Activated CD8-positive, alpha-beta T cell treated with anti-CD3 and anti-CD28 coated beads, Interleukin-2, amount 10 ng/mL, durations not matched to agents 7 days and 5 days (primary cell): Measurements from ENCODE around the gene SAMD11. TPM values are rescaled to one million over a fixed set of nuclear protein-coding genes. Genes with fewer than 3 reads are reported as not detected.
"Not testable (repeated sequence)": the region's sequence is repeated elsewhere in the genome, so short reads cannot be mapped to it uniquely, and the experiment has no call there.

Experiments used
- ATAC-seq: fragments of 150-1000 bp; cut with Tn5 transposase; one replicate; pipeline ENCODE4 v1.10.0; 2021; ENCODE audit warnings: moderate library complexity
- CTCF ChIA-PET: fragments of 350-600 bp; sonication (Branson Sonifier 250); formaldehyde crosslinking; loops from one replicate; lab custom pipeline; 2021; ENCODE audit warnings: antibody characterized with exemption; lab: Charles Lee
- POLR2A ChIA-PET: fragments of 350-600 bp; sonication (Branson Sonifier 250); formaldehyde crosslinking; loops from one replicate; lab custom pipeline; 2021; ENCODE audit warnings: antibody characterized with exemption; lab: Charles Lee
- DNase-seq: peaks from one replicate; pipeline ENCODE4 v3.0.0-alpha.2; 2020
- H3K27ac Mint-ChIP-seq: one replicate; pipeline ENCODE4 v1.8.0; 2021; ENCODE audit warnings: mild to moderate bottlenecking, mixed read lengths
- H3K27me3 Mint-ChIP-seq: one replicate; pipeline ENCODE4 v1.8.0; 2021; ENCODE audit warnings: low read depth, mixed read lengths
- H3K36me3 Mint-ChIP-seq: one replicate; pipeline ENCODE4 v1.8.0; 2021; ENCODE audit warnings: low read depth, mixed read lengths
- H3K4me1 Mint-ChIP-seq: one replicate; pipeline ENCODE4 v1.8.0; 2021; ENCODE audit warnings: low read depth, mixed read lengths
- H3K4me3 Mint-ChIP-seq: one replicate; pipeline ENCODE4 v1.8.0; 2021; ENCODE audit warnings: mild to moderate bottlenecking, mixed read lengths
- H3K9me3 Mint-ChIP-seq: one replicate; pipeline ENCODE4 v1.8.0; 2022; ENCODE audit warnings: mixed read lengths; ENCODE audit not compliant: insufficient read depth
- total RNA-seq, 2 experiments: library from RNA; stranded (reverse); gene quantifications; one replicate each; pipeline ENCODE4 v1.2.3, GENCODE V29; 2021

Gene SAMD11
- total RNA-seq, 2 experiments from 2014 or later: not detected

GRCh38 chr1:890661-891060 is 33.1 kb upstream of the SAMD11 start:
- CTCF ChIA-PET: interaction anchor here (1.3 kb wide), 1 partner anchor 21 kb away, joined by 3 read pairs; no protein-coding TSS in a partner anchor
- POLR2A ChIA-PET: interaction anchor here (0.6 kb wide), 1 partner anchor 31 kb away, joined by 4 read pairs; no protein-coding TSS in a partner anchor
- no peaks in the 10 kb centered on the region for H3K36me3 Mint-ChIP-seq
- H3K27me3 Mint-ChIP-seq: peaks cover 36% of the 10 kb centered on the region
- H3K4me3 Mint-ChIP-seq: no peak overlapping the region
- DNase-seq (no peak), ATAC-seq (no peak)
- H3K27ac Mint-ChIP-seq: no peak overlapping the region
- H3K9me3 Mint-ChIP-seq: no peaks in the 10 kb centered on the region
- H3K4me1 Mint-ChIP-seq: peaks cover 3% of the 10 kb centered on the region

GRCh38 chr1:897226-897625 is 26.5 kb upstream of the SAMD11 start:
- DNase-seq: peak; percentile 5
- ATAC-seq: no peak
- Mint-ChIP-seq H3K9me3 (peaks cover 9% of the 10 kb centered on the region), H3K27ac (no peak overlapping the region), H3K36me3 (peaks cover 12% of the 10 kb centered on the region), H3K27me3 (peaks cover 36% of the 10 kb centered on the region), H3K4me3 (no peak overlapping the region), H3K4me1 (peaks cover 10% of the 10 kb centered on the region)
- POLR2A ChIA-PET: no interaction called here
- CTCF ChIA-PET: interaction anchor here (1.0 kb wide), 1 partner anchor 28 kb away, joined by 5 read pairs; no protein-coding TSS in a partner anchor

GRCh38 chr1:897951-898350 is 25.8 kb upstream of the SAMD11 start:
- POLR2A ChIA-PET, H3K27ac Mint-ChIP-seq, ATAC-seq, H3K9me3 Mint-ChIP-seq, H3K4me1 Mint-ChIP-seq, H3K4me3 Mint-ChIP-seq: not testable (repeated sequence)
- CTCF ChIA-PET: interaction anchor here (1.0 kb wide), 1 partner anchor 29 kb away, joined by 5 read pairs; no protein-coding TSS in a partner anchor
- peaks cover 36% of the 10 kb centered on the region for H3K27me3 Mint-ChIP-seq
- DNase-seq: peak; percentile 12
- H3K36me3 Mint-ChIP-seq: peaks cover 12% of the 10 kb centered on the region

GRCh38 chr1:899636-900317 is 23.9 kb upstream of the SAMD11 start:
- CTCF ChIA-PET: no interaction called here
- Mint-ChIP-seq H3K27me3 (peaks cover 33% of the 10 kb centered on the region), H3K27ac (no peak overlapping the region), H3K4me1 (peaks cover 15% of the 10 kb centered on the region), H3K36me3 (peaks cover 12% of the 10 kb centered on the region), H3K9me3 (peaks cover 9% of the 10 kb centered on the region), H3K4me3 (no peak overlapping the region)
- no peak for ATAC-seq
- POLR2A ChIA-PET: no interaction called here
- DNase-seq: peak; percentile 16

- Mint-ChIP-seq H3K4me1 (peaks cover 23% of the 10 kb centered on the region), H3K9me3 (peaks cover 9% of the 10 kb centered on the region), H3K4me3 (no peak overlapping the region), H3K27me3 (peaks cover 41% of the 10 kb centered on the region), H3K27ac (no peak overlapping the region), H3K36me3 (peaks cover 12% of the 10 kb centered on the region)
- POLR2A ChIA-PET: no interaction called here
- ATAC-seq: no peak
- CTCF ChIA-PET: no interaction called here
- no peak for DNase-seq
Measured at GRCh38 chr1:901108-901859, 22.4 kb upstream of the SAMD11 start.

- Mint-ChIP-seq H3K4me1 (peaks cover 27% of the 10 kb centered on the region), H3K27me3 (peaks cover 43% of the 10 kb centered on the region), H3K9me3 (peaks cover 4% of the 10 kb centered on the region), H3K4me3 (no peak overlapping the region), H3K36me3 (peaks cover 8% of the 10 kb centered on the region), H3K27ac (no peak overlapping the region)
- POLR2A ChIA-PET: no interaction called here
- CTCF ChIA-PET: interaction anchor here (1.1 kb wide), 1 partner anchor 33 kb away, joined by 3 read pairs; no protein-coding TSS in a partner anchor
- DNase-seq: no peak
- ATAC-seq: no peak
Measured at GRCh38 chr1:902802-903201, 20.9 kb upstream of the SAMD11 start.

- H3K4me3 Mint-ChIP-seq: peak overlapping the region; percentile 22
- H3K27ac Mint-ChIP-seq: no peak overlapping the region
- peaks cover 3% of the 10 kb centered on the region for H3K36me3 Mint-ChIP-seq
- ATAC-seq: no peak
- CTCF ChIA-PET: interaction anchor here (1.1 kb wide), 1 partner anchor 34 kb away, joined by 3 read pairs; no protein-coding TSS in a partner anchor
- POLR2A ChIA-PET: no interaction called here
- no peak for DNase-seq
- peaks cover 23% of the 10 kb centered on the region for H3K4me1 Mint-ChIP-seq
- H3K9me3 Mint-ChIP-seq: no peaks in the 10 kb centered on the region
- H3K27me3 Mint-ChIP-seq: peaks cover 42% of the 10 kb centered on the region
Measured at GRCh38 chr1:903305-903704, 20.4 kb upstream of the SAMD11 start.

- no peaks in the 10 kb centered on the region for H3K9me3 Mint-ChIP-seq
- peaks cover 18% of the 10 kb centered on the region for H3K4me1 Mint-ChIP-seq
- H3K27ac Mint-ChIP-seq: no peak overlapping the region
- DNase-seq: no peak
- ATAC-seq: no peak
- ChIA-PET CTCF (interaction anchor here (1.1 kb wide), 1 partner anchor 34 kb away, joined by 3 read pairs; no protein-coding TSS in a partner anchor), POLR2A (no interaction called here)
- H3K27me3 Mint-ChIP-seq: peaks cover 38% of the 10 kb centered on the region
- no peaks in the 10 kb centered on the region for H3K36me3 Mint-ChIP-seq
- H3K4me3 Mint-ChIP-seq: peak overlapping the region; percentile 25
Measured at GRCh38 chr1:903721-904271, 19.9 kb upstream of the SAMD11 start.

- peak overlapping the region; percentile 30 for H3K27ac Mint-ChIP-seq
- H3K4me3 Mint-ChIP-seq: peak overlapping the region; percentile 70
- H3K27me3 Mint-ChIP-seq: peaks cover 38% of the 10 kb centered on the region
- peaks cover 18% of the 10 kb centered on the region for H3K4me1 Mint-ChIP-seq
- ChIA-PET POLR2A (no interaction called here), CTCF (interaction anchor here (1.1 to 2.8 kb wide), 6 partner anchors 11 to 114 kb away, joined by 3 to 8 read pairs (median 4); no protein-coding TSS in a partner anchor)
- H3K9me3 Mint-ChIP-seq: no peaks in the 10 kb centered on the region
- no peaks in the 10 kb centered on the region for H3K36me3 Mint-ChIP-seq
- DNase-seq (peak; percentile 87), ATAC-seq (peak; percentile 90)
Measured at GRCh38 chr1:904310-904950, 19.3 kb upstream of the SAMD11 start.

- H3K4me3 Mint-ChIP-seq: peak overlapping the region; percentile 48
- no peak for DNase-seq
- H3K9me3 Mint-ChIP-seq: no peaks in the 10 kb centered on the region
- H3K27ac Mint-ChIP-seq: peak overlapping the region; percentile 20
- ATAC-seq: peak; percentile 8
- POLR2A ChIA-PET: no interaction called here
- CTCF ChIA-PET: interaction anchor here (1.1 to 2.8 kb wide), 9 partner anchors 10 to 113 kb away, joined by 3 to 8 read pairs (median 4); no protein-coding TSS in a partner anchor
- peaks cover 35% of the 10 kb centered on the region for H3K27me3 Mint-ChIP-seq
- H3K36me3 Mint-ChIP-seq: no peaks in the 10 kb centered on the region
- peaks cover 18% of the 10 kb centered on the region for H3K4me1 Mint-ChIP-seq
Measured at GRCh38 chr1:905071-905749, 18.5 kb upstream of the SAMD11 start.
